Activated CD8-positive, alpha-beta T cell treated with anti-CD3 and anti-CD28 coated beads, Interleukin-2, amount 10 ng/mL, durations not matched to agents 7 days and 5 days (primary cell): Measurements from ENCODE around the gene SMCR8. TPM values are rescaled to one million over a fixed set of nuclear protein-coding genes. Genes with fewer than 3 reads are reported as not detected.

Experiments
- ATAC-seq: fragments of 150-1000 bp; cut with Tn5 transposase; one replicate; pipeline ENCODE4 v1.10.0; 2021; ENCODE audit warnings: moderate library complexity
- CTCF ChIA-PET: fragments of 350-600 bp; sonication (Branson Sonifier 250); formaldehyde crosslinking; loops from one replicate; lab custom pipeline; 2021; ENCODE audit warnings: antibody characterized with exemption; lab: Charles Lee
- POLR2A ChIA-PET: fragments of 350-600 bp; sonication (Branson Sonifier 250); formaldehyde crosslinking; loops from one replicate; lab custom pipeline; 2021; ENCODE audit warnings: antibody characterized with exemption; lab: Charles Lee
- DNase-seq: peaks from one replicate; pipeline ENCODE4 v3.0.0-alpha.2; 2020
- H3K27ac Mint-ChIP-seq: one replicate; pipeline ENCODE4 v1.8.0; 2021; ENCODE audit warnings: mild to moderate bottlenecking, mixed read lengths
- H3K27me3 Mint-ChIP-seq: one replicate; pipeline ENCODE4 v1.8.0; 2021; ENCODE audit warnings: low read depth, mixed read lengths
- H3K36me3 Mint-ChIP-seq: one replicate; pipeline ENCODE4 v1.8.0; 2021; ENCODE audit warnings: low read depth, mixed read lengths
- H3K4me1 Mint-ChIP-seq: one replicate; pipeline ENCODE4 v1.8.0; 2021; ENCODE audit warnings: low read depth, mixed read lengths
- H3K4me3 Mint-ChIP-seq: one replicate; pipeline ENCODE4 v1.8.0; 2021; ENCODE audit warnings: mild to moderate bottlenecking, mixed read lengths
- H3K9me3 Mint-ChIP-seq: one replicate; pipeline ENCODE4 v1.8.0; 2022; ENCODE audit warnings: mixed read lengths; ENCODE audit not compliant: insufficient read depth
- total RNA-seq, 2 experiments: library from RNA; stranded (reverse); gene quantifications; one replicate each; pipeline ENCODE4 v1.2.3, GENCODE V29; 2021

Gene SMCR8
- total RNA-seq: 10 to 100 TPM; 23.7 TPM

- Mint-ChIP-seq H3K9me3 (no peaks in the 10 kb centered on the region), H3K36me3 (peaks cover 66% of the 10 kb centered on the region), H3K4me1 (peaks cover 72% of the 10 kb centered on the region), H3K27me3 (no peaks in the 10 kb centered on the region), H3K4me3 (peak within 1 kb of the TSS; percentile 84), H3K27ac (peak within 1 kb of the TSS; percentile 98)
- DNase-seq: peak; percentile 99
- ChIA-PET CTCF (interaction anchor here (1.0 kb wide), 1 partner anchor 105 kb away, joined by 3 read pairs; no protein-coding TSS in a partner anchor), POLR2A (interaction anchor here (0.7 to 1.2 kb wide), 6 partner anchors 13 to 992 kb away, joined by 3 to 5 read pairs (median 3); no protein-coding TSS in a partner anchor)
- peak; percentile 96 for ATAC-seq
Observed at GRCh38 chr17:18314731-18315561, at the start of gene SMCR8, which contains the start of gene TOP3A. TSS of gene SMCR8 (plus strand) at chr17:18315293. CDS start at chr17:18315790, 497 bp downstream. TSS of gene TOP3A (minus strand) at chr17:18314994. CDS start at chr17:18314778, 216 bp downstream.

- peaks cover 13% of the 10 kb centered on the region for H3K36me3 Mint-ChIP-seq
- no peaks in the 10 kb centered on the region for H3K9me3 Mint-ChIP-seq
- CTCF ChIA-PET: no interaction called here
- POLR2A ChIA-PET: no interaction called here
- H3K27me3 Mint-ChIP-seq: no peaks in the 10 kb centered on the region
- DNase-seq (no peak), ATAC-seq (no peak)
- no peak overlapping the region for H3K4me3 Mint-ChIP-seq
- no peak overlapping the region for H3K27ac Mint-ChIP-seq
- H3K4me1 Mint-ChIP-seq: peaks cover 11% of the 10 kb centered on the region
Observed at GRCh38 chr17:18267366-18267765, 47.7 kb upstream of the SMCR8 start.

GRCh38 chr17:18267927-18268711 lies 47.0 kb upstream of the SMCR8 start:
- no peak overlapping the region for H3K27ac Mint-ChIP-seq
- CTCF ChIA-PET: no interaction called here

GRCh38 chr17:18270046-18270931 lies 44.8 kb upstream of the SMCR8 start:
- Mint-ChIP-seq H3K9me3 (no peaks in the 10 kb centered on the region), H3K27ac (no peak overlapping the region), H3K4me3 (no peak overlapping the region), H3K4me1 (peaks cover 11% of the 10 kb centered on the region), H3K27me3 (no peaks in the 10 kb centered on the region), H3K36me3 (peaks cover 17% of the 10 kb centered on the region)
- ChIA-PET POLR2A (no interaction called here), CTCF (no interaction called here)
- ATAC-seq: no peak
- no peak for DNase-seq

More at GRCh38 chr17:18267927-18268711, 47.0 kb upstream of the SMCR8 start:
- DNase-seq: no peak
- Mint-ChIP-seq H3K4me3 (no peak overlapping the region), H3K36me3 (peaks cover 15% of the 10 kb centered on the region), H3K9me3 (no peaks in the 10 kb centered on the region), H3K4me1 (peaks cover 11% of the 10 kb centered on the region), H3K27me3 (no peaks in the 10 kb centered on the region)
- POLR2A ChIA-PET: no interaction called here
- peak; percentile 48 for ATAC-seq

GRCh38 chr17:18277076-18277475 lies 38.0 kb upstream of the SMCR8 start:
- no peak overlapping the region for H3K4me3 Mint-ChIP-seq
- ATAC-seq: no peak
- H3K27ac Mint-ChIP-seq: no peak overlapping the region
- H3K27me3 Mint-ChIP-seq: no peaks in the 10 kb centered on the region
- ChIA-PET CTCF (interaction anchor here (1.1 to 1.4 kb wide), 2 partner anchors 8 to 28 kb away, joined by 3 to 5 read pairs; no protein-coding TSS in a partner anchor), POLR2A (interaction anchor here (0.8 kb wide), 1 partner anchor 13 kb away, joined by 3 read pairs; no protein-coding TSS in a partner anchor)
- no peaks in the 10 kb centered on the region for H3K9me3 Mint-ChIP-seq
- H3K4me1 Mint-ChIP-seq: no peaks in the 10 kb centered on the region
- peaks cover 41% of the 10 kb centered on the region for H3K36me3 Mint-ChIP-seq
- DNase-seq: no peak

GRCh38 chr17:18278867-18279266 lies 36.2 kb upstream of the SMCR8 start:
- Mint-ChIP-seq H3K4me3 (no peak overlapping the region), H3K4me1 (no peaks in the 10 kb centered on the region), H3K27me3 (no peaks in the 10 kb centered on the region), H3K9me3 (no peaks in the 10 kb centered on the region), H3K36me3 (peaks cover 48% of the 10 kb centered on the region), H3K27ac (no peak overlapping the region)
- POLR2A ChIA-PET: no interaction called here
- DNase-seq (no peak), ATAC-seq (no peak)
- CTCF ChIA-PET: no interaction called here

- no peaks in the 10 kb centered on the region for H3K9me3 Mint-ChIP-seq
- no peaks in the 10 kb centered on the region for H3K4me1 Mint-ChIP-seq
- no peak overlapping the region for H3K27ac Mint-ChIP-seq
- no peak for DNase-seq
- ChIA-PET CTCF (no interaction called here), POLR2A (no interaction called here)
- peaks cover 55% of the 10 kb centered on the region for H3K36me3 Mint-ChIP-seq
- no peaks in the 10 kb centered on the region for H3K27me3 Mint-ChIP-seq
- H3K4me3 Mint-ChIP-seq: no peak overlapping the region
- no peak for ATAC-seq
Observed at GRCh38 chr17:18280249-18280648, 34.8 kb upstream of the SMCR8 start.

- H3K27me3 Mint-ChIP-seq: no peaks in the 10 kb centered on the region
- POLR2A ChIA-PET: no interaction called here
- DNase-seq (no peak), ATAC-seq (no peak)
- H3K9me3 Mint-ChIP-seq: no peaks in the 10 kb centered on the region
- H3K4me1 Mint-ChIP-seq: no peaks in the 10 kb centered on the region
- H3K36me3 Mint-ChIP-seq: peaks cover 58% of the 10 kb centered on the region
- no peak overlapping the region for H3K4me3 Mint-ChIP-seq
- no peak overlapping the region for H3K27ac Mint-ChIP-seq
- CTCF ChIA-PET: no interaction called here
Observed at GRCh38 chr17:18280766-18281371, 34.2 kb upstream of the SMCR8 start.

- ATAC-seq: no peak
- CTCF ChIA-PET: no interaction called here
- Mint-ChIP-seq H3K36me3 (peaks cover 54% of the 10 kb centered on the region), H3K27me3 (no peaks in the 10 kb centered on the region), H3K9me3 (no peaks in the 10 kb centered on the region), H3K4me1 (no peaks in the 10 kb centered on the region), H3K27ac (no peak overlapping the region), H3K4me3 (no peak overlapping the region)
- no peak for DNase-seq
- POLR2A ChIA-PET: no interaction called here
Observed at GRCh38 chr17:18281788-18282187, 33.3 kb upstream of the SMCR8 start.

GRCh38 chr17:18285296-18285695 lies 29.8 kb upstream of the SMCR8 start:
- ChIA-PET POLR2A (no interaction called here), CTCF (interaction anchor here (0.9 kb wide), 1 partner anchor 9 kb away, joined by 3 read pairs; no protein-coding TSS in a partner anchor)
- peaks cover 62% of the 10 kb centered on the region for H3K36me3 Mint-ChIP-seq
- ATAC-seq (no peak), DNase-seq (no peak)
- no peaks in the 10 kb centered on the region for H3K4me1 Mint-ChIP-seq
- no peaks in the 10 kb centered on the region for H3K27me3 Mint-ChIP-seq
- no peak overlapping the region for H3K27ac Mint-ChIP-seq
- H3K4me3 Mint-ChIP-seq: no peak overlapping the region
- H3K9me3 Mint-ChIP-seq: no peaks in the 10 kb centered on the region
